ENCODE measurements around the gene MIEN1.

DNA sequence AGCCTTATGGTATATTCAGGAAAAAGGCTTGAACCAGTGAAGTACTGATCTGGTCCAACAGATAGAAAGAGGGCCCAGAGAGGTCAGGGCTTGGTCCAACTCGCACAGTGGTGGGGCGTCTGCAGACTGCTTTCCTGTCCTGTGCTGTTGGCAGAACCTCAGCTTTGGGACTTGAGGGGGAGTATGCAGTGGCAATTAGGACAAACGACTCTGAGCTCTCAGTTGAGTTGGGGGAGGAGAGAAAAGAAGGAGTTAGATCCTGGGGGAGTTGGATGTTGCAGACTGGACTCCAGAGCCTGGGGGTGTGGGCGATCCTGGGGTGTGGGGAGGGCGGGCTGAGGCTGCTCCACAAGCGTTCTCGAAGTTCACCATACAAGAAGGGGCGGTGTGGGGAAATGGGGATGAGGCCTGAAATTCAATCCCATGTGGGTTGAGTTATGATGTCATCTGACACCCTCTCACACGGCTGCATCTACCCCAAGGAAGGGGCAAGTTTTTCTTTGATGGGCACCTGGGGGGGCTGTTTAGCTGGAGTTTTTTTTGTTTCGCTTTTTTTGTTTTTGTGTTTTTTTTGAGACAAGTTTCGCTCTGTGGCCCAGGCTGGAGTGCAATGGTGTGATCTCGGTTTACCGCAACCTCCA, 22.0 kb upstream of the MIEN1 start:
- TF ChIP-seq, protein P1, sequence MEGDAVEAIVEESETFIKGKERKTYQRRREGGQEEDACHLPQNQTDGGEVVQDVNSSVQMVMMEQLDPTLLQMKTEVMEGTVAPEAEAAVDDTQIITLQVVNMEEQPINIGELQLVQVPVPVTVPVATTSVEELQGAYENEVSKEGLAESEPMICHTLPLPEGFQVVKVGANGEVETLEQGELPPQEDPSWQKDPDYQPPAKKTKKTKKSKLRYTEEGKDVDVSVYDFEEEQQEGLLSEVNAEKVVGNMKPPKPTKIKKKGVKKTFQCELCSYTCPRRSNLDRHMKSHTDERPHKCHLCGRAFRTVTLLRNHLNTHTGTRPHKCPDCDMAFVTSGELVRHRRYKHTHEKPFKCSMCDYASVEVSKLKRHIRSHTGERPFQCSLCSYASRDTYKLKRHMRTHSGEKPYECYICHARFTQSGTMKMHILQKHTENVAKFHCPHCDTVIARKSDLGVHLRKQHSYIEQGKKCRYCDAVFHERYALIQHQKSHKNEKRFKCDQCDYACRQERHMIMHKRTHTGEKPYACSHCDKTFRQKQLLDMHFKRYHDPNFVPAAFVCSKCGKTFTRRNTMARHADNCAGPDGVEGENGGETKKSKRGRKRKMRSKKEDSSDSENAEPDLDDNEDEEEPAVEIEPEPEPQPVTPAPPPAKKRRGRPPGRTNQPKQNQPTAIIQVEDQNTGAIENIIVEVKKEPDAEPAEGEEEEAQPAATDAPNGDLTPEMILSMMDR (IDR thresholded peaks at IDR 0.05) = no peak
- TF ChIP-seq EP300 (IDR thresholded peaks at IDR 0.05) = no peak

Data from stomach (tissue), 4 donors.